ENCODE measurements around the gene ARL10. TPM values are rescaled to one million over a fixed set of nuclear protein-coding genes. Genes with fewer than 3 reads are reported as not detected.

ARL10 gene, protein sequence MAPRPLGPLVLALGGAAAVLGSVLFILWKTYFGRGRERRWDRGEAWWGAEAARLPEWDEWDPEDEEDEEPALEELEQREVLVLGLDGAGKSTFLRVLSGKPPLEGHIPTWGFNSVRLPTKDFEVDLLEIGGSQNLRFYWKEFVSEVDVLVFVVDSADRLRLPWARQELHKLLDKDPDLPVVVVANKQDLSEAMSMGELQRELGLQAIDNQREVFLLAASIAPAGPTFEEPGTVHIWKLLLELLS
- total RNA-seq = 2.2 and 3.4 TPM in 2 replicates

GRCh38 chr5:176365351-176366231 is at the start of gene ARL10:
ARL10 (plus strand) TSS chr5:176365487; CDS start chr5:176365564, 77 bp downstream.

DNA sequence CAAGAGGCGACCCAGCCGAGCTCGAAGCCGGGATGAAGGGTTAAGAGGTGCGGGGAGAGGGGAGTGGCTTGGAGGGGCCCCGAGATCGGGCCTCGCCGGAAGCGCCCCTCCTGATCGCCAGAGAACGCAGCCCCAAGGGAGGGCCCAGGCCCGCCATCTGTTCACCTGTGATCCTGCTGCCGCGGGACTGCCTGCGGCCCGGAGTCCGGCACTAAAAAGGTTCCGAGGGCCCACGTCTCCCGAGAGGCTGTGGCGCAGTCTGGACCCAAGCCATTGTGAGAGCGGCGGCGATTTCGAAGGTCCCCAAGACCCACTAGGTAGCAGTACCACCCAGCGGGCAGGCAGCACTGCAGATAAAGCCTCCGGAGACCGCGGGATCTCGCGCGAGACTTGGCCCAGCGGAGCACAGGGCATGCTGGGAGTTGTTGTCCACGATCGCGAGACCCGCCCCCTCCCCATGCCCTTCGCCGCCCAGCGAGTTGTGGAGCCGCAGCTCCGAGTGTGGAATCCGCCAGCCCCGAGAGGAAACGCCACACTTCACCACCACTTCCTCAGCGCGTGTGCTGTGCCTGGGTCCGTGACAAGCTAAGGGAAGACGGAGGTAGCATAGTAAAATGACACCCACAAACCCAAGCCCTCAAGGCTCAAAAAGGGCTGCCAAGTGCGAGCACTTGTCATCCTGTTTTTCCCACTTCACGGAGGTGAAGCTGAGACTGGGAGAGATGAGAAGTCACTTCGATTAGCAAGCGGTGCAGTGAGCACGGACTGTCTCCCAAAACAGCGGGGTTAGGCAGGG is 3.7 kb upstream of the ARL10 start, which contains the start of gene KIAA1191:
TSS of gene KIAA1191 (minus strand) at position 328 of the 796 bp plus-strand sequence. CDS start 2,256 bp downstream, outside the sequence.

DNA sequence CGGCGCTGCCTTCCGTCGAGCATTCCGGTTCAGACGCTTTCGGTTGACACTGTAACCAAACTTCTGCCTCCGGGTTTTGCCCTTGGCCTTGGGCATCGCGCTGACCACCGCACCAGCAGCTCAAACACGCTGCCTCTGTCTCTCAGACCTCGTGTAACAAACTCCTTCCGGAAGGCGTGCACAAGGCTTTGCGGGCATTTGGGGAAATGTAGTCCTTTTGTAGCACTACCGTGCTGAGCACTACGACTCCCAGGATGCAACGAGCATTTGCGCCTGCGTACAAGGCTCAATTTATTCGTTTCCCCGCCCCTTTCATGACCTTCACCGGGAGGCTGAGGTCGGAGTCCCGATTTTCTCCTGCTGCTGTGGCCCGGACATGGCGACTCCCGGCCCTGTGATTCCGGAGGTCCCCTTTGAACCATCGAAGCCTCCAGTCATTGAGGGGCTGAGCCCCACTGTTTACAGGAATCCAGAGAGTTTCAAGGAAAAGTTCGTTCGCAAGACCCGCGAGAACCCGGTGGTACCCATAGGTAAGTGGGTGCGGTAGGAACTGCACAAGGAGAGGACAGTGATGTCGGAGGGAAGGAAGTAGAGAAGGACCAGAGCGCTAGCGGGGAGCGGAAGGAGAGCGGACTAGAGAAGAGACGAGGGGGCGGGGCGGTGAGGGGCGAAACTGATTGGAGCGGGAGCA is 23.3 kb downstream of the ARL10 start, which contains the start of the genes HIGD2A and NOP16:
TSS of gene HIGD2A (plus strand) at position 308 of the 691 bp plus-strand sequence. CDS start at position 377, 69 bp downstream.
TSS of gene NOP16 (minus strand) at position 155 of the 691 bp plus-strand sequence. CDS start at position 96, 59 bp downstream.

GRCh38 chr5:176415952-176416924 is 51.0 kb downstream of the ARL10 start, which contains the start of gene CLTB:
CLTB (minus strand) TSS chr5:176416539; CDS start chr5:176416363, 176 bp downstream.

Other genes starting within 250 kb of the ARL10 start
- gene SIMC1, start 127.1 kb upstream of the ARL10 start, total RNA-seq = 9.6 and 12.6 TPM in 2 replicates
- gene KIAA1191, start 3.7 kb upstream of the ARL10 start, total RNA-seq = 83.1 and 98.9 TPM in 2 replicates
- gene NOP16, start 23.1 kb downstream of the ARL10 start, total RNA-seq = 16.9 and 22.5 TPM in 2 replicates
- gene HIGD2A, start 23.3 kb downstream of the ARL10 start, total RNA-seq = 116 and 141 TPM in 2 replicates
- gene CLTB, start 51.1 kb downstream of the ARL10 start, total RNA-seq = 111 and 126 TPM in 2 replicates
- 27.2 and 33.5 TPM in 2 replicates for gene FAF2, start 82.9 kb downstream of the ARL10 start, total RNA-seq
- gene RNF44, start 171.9 kb downstream of the ARL10 start, total RNA-seq = 4.6 and 5.0 TPM in 2 replicates
- not detected in 2 replicates for gene CDHR2, start 183.9 kb downstream of the ARL10 start, total RNA-seq
- 9.2 and 9.7 TPM in 2 replicates for gene GPRIN1, start 244.7 kb downstream of the ARL10 start, total RNA-seq